ENCODE data around the gene HAPLN3.

DNA sequence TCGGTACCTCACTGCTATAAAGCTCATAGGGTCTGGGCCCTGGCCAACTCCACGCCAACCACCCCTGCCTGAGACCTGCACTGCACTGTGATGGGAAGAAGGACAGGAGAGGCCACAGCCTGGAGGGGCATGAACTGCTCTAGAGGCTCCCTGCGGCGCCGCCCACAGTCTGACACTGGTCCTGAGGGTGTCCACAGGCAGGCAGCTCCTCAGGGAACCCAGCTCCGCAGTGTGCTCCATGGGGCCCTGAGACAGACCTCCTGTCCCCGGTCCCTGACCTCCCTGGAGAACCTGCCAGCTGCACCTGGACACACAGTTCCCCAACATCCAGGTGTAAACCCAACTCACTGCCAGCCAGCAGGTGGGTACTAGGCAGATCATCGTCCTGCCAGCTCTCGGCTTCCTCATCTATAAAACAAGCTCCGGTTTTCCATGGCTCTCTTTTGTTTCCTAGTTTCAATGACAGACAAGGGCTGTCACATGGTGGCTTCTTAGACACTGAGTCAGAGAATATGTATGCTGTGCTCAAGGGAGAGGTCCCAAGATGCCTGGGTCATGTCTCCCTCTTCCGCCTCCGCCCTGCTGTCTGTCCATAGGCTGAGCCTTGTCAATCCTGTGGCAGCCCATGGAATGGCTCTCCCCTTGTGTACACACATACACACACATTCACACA lies 5.1 kb upstream of the HAPLN3 start:
- TF ChIP-seq POLR2A (IDR thresholded peaks at IDR 0.05; ENCODE audit: low read depth, low read length) = no peak
- no peak for TF ChIP-seq TAF1 (IDR thresholded peaks at IDR 0.05; ENCODE audit: low read depth, low read length)
- TF ChIP-seq POLR2AphosphoS5 (IDR thresholded peaks at IDR 0.05; ENCODE audit: low read depth, low read length) = no peak
